Keratinocyte (primary cell): ENCODE results near the gene SCAI. TPM values are rescaled to one million over a fixed set of nuclear protein-coding genes. Genes with fewer than 3 reads are reported as not detected.
"Not testable (repeated sequence)": the region's sequence is repeated elsewhere in the genome, so short reads cannot be mapped to it uniquely, and the experiment has no call there.

Experiments used
- DNase-seq: peaks from one replicate; pipeline ENCODE4 v3.0.0-alpha.2; 2011; ENCODE audit warnings: low read depth, missing footprints, low spot score
- FAIRE-seq: peaks from 2 replicates; lab custom pipeline; 2011; peaks lifted over from hg19 to GRCh38; lab: Jason Lieb, UNC
- H2AFZ ChIP-seq: 2 replicates; pipeline ENCODE4 v1.6.0; 2012; ENCODE audit warnings: low read length, control low read depth, inconsistent platforms; ENCODE audit not compliant: control insufficient read depth
- H3K27ac ChIP-seq: 2 replicates; pipeline ENCODE4 v1.5.1; 2011; ENCODE audit warnings: low read length; ENCODE audit not compliant: control insufficient read depth, insufficient read depth
- H3K27me3 ChIP-seq: 3 replicates; pipeline ENCODE4 v1.6.0; 2011; ENCODE audit warnings: low read length; ENCODE audit not compliant: control insufficient read depth, insufficient read depth; ENCODE audit errors: extremely low read depth
- H3K36me3 ChIP-seq, 2 experiments: 2 replicates in 1 of 2; 3 replicates in 1 of 2; pipeline ENCODE4 v1.5.1; 2011; ENCODE audit warnings: low read length in 2 of 2, mild to moderate bottlenecking in 1 of 2; ENCODE audit not compliant: control insufficient read depth in 2 of 2, insufficient read depth in 2 of 2; ENCODE audit errors: extremely low read depth in 1 of 2
- H3K4me1 ChIP-seq: 3 replicates; pipeline ENCODE4 v1.5.1; 2011; ENCODE audit warnings: low read length; ENCODE audit not compliant: control insufficient read depth, insufficient read depth; ENCODE audit errors: extremely low read depth
- H3K4me2 ChIP-seq: 3 replicates; pipeline ENCODE4 v1.6.0; 2011; ENCODE audit warnings: low read depth, low read length; ENCODE audit not compliant: control insufficient read depth, insufficient read depth; ENCODE audit errors: extremely low read depth
- H3K4me3 ChIP-seq, 3 experiments: fragments of 200-600 bp in 1 of 3; sonication (generic) in 1 of 3; 2 replicates in 2 of 3; 3 replicates in 1 of 3; pipeline ENCODE4 v1.5.1; 2011 to 2016; ENCODE audit warnings: low read length in 3 of 3, mild to moderate bottlenecking in 3 of 3, control low read depth in 2 of 3, inconsistent platforms in 1 of 3, low read depth in 1 of 3, mixed read lengths in 1 of 3, mixed run types in 1 of 3, moderate library complexity in 1 of 3; ENCODE audit not compliant: control insufficient read depth in 2 of 3, insufficient read depth in 2 of 3; ENCODE audit errors: extremely low read depth in 1 of 3
- H3K79me2 ChIP-seq: 2 replicates; pipeline ENCODE4 v1.6.0; 2012; ENCODE audit warnings: low read length; ENCODE audit not compliant: control insufficient read depth, insufficient read depth
- H3K9ac ChIP-seq: 3 replicates; pipeline ENCODE4 v1.6.0; 2011; ENCODE audit warnings: low read length; ENCODE audit not compliant: control insufficient read depth, insufficient read depth; ENCODE audit errors: extremely low read depth
- H3K9me1 ChIP-seq: 3 replicates; pipeline ENCODE4 v1.6.0; 2011; ENCODE audit warnings: low read length; ENCODE audit not compliant: control insufficient read depth, insufficient read depth; ENCODE audit errors: extremely low read depth
- H3K9me3 ChIP-seq: 2 replicates; pipeline ENCODE4 v1.5.1; 2012; ENCODE audit warnings: low read depth, low read length; ENCODE audit not compliant: control insufficient read depth
- H4K20me1 ChIP-seq: 3 replicates; pipeline ENCODE4 v1.6.0; 2011; ENCODE audit warnings: low read length; ENCODE audit not compliant: control insufficient read depth, insufficient read depth; ENCODE audit errors: extremely low read depth
- CTCF ChIP-seq, 3 experiments: IDR thresholded peaks in 1 of 3; conservative IDR thresholded peaks in 1 of 3; optimal IDR thresholded peaks in 1 of 3; 2 replicates in 2 of 3; 3 replicates in 1 of 3; pipeline versions ENCODE3 to v1.5.1; 2011; ENCODE audit warnings: low read length in 3 of 3, mild to moderate bottlenecking in 3 of 3, moderate library complexity in 2 of 3, control low read depth in 1 of 3, inconsistent platforms in 1 of 3; ENCODE audit not compliant: insufficient read depth in 2 of 3; ENCODE audit errors: extremely low read depth in 1 of 3
- EZH2 ChIP-seq: IDR thresholded peaks from one replicate; pipeline ENCODE4 v1.6.1; 2012; ENCODE audit warnings: inconsistent platforms, mild to moderate bottlenecking, low read length, moderate library complexity
- dilution Hi-C: fragments of 300-500 bp; cut with MboI; formaldehyde crosslinking; loops from one replicate; pipeline ENCODE4 v1.7.0; 2020; ENCODE audit warnings: low sequenced_read_pairs; ENCODE audit not compliant: extremely low pct_ligation_motif_present
- polyA plus RNA-seq, 5 experiments: library from polyadenylated mRNA; depleted of rRNA in 3 of 5; stranded (reverse) in 3 of 5; stranded (forward) in 1 of 5; unstranded in 1 of 5; fragments of >200 nt; gene quantifications; 1 replicate in 1 of 5; 2 replicates in 3 of 5; 3 replicates in 1 of 5; pipeline versions ENCODE4 v1.2.1 to v1.2.3, GENCODE V29; 2011 to 2012; ENCODE audit warnings: missing spikeins in 2 of 5, low read depth in 1 of 5, low replicate concordance in 1 of 5

The SCAI gene
- polyA plus RNA-seq, 1 donor (not counting 4 experiments of a cell fraction or from before 2014, with no cell fraction given), result 3.0 TPM

DNA sequence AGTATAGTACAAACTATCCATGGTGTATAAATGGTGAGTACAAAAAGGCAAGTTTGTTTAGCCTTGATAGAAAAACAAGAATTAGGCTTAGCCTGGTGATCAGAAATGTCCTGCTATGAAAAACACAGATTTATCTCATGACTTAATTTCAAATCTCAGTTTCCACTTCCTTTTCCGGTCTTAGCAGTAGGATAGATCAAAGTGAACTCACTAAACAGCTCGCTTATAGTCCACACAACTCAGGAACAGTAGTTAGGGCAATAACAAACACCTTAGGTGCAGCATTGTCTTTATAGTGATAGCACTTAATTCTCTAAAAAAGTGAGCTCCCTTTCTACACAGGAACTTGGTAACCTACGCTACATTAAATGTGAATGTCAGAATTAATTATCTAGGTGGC, 213.9 kb downstream of the SCAI start:
- H3K9ac ChIP-seq, result no peak overlapping the region
- dilution Hi-C loops, result no loop called here
- H4K20me1 ChIP-seq, result no peaks in the 10 kb centered on the region
- H3K36me3 ChIP-seq, result peaks cover 4 to 6% of the 10 kb centered on the region in 2 experiments
- no peak for FAIRE-seq
- no peaks in the 10 kb centered on the region for H3K79me2 ChIP-seq
- no peak overlapping the region for H2AFZ ChIP-seq
- no peaks in the 10 kb centered on the region for H3K9me3 ChIP-seq
- DNase-seq, result no peak
- H3K27me3 ChIP-seq, result no peaks in the 10 kb centered on the region
- TF ChIP-seq EZH2 (no peak), CTCF (optimal IDR thresholded peaks at IDR 0.05 in 1 of 3, IDR thresholded peaks at IDR 0.05 in 1 of 3, conservative IDR thresholded peaks at IDR 0.05 in 1 of 3; ENCODE audit: extremely low read depth in 1 of 3, insufficient read depth in 2 of 3, low read length in 3 of 3) (no peak)
- H3K9me1 ChIP-seq, result no peaks in the 10 kb centered on the region
- no peak overlapping the region for H3K4me3 ChIP-seq
- no peak overlapping the region for H3K27ac ChIP-seq
- no peaks in the 10 kb centered on the region for H3K4me1 ChIP-seq
- no peak overlapping the region for H3K4me2 ChIP-seq

- H3K27me3 ChIP-seq, result no peaks in the 10 kb centered on the region
- H3K9ac ChIP-seq, result no peak overlapping the region
- no peak overlapping the region for H3K27ac ChIP-seq
- H3K9me3 ChIP-seq, result no peaks in the 10 kb centered on the region
- H3K4me2 ChIP-seq, result no peak overlapping the region
- no peaks in the 10 kb centered on the region for H3K79me2 ChIP-seq
- dilution Hi-C loops, result no loop called here
- H3K9me1 ChIP-seq, result no peaks in the 10 kb centered on the region
- peaks cover 4 to 6% of the 10 kb centered on the region in 2 experiments for H3K36me3 ChIP-seq
- H3K4me3 ChIP-seq, result no peak overlapping the region
- no peaks in the 10 kb centered on the region for H4K20me1 ChIP-seq
- H3K4me1 ChIP-seq, result no peaks in the 10 kb centered on the region
- FAIRE-seq (no peak), DNase-seq (no peak)
- H2AFZ ChIP-seq, result no peak overlapping the region
- no peak for TF ChIP-seq EZH2
- TF ChIP-seq CTCF (optimal IDR thresholded peaks at IDR 0.05 in 1 of 3, IDR thresholded peaks at IDR 0.05 in 1 of 3, conservative IDR thresholded peaks at IDR 0.05 in 1 of 3; ENCODE audit: extremely low read depth in 1 of 3, insufficient read depth in 2 of 3, low read length in 3 of 3), result no peak
These were observed 215.2 kb downstream of the SCAI start for GRCh38 chr9:124928116-124928515.

- dilution Hi-C loops, H3K4me2 ChIP-seq, H3K9me3 ChIP-seq, H3K9me1 ChIP-seq, DNase-seq, H4K20me1 ChIP-seq, FAIRE-seq, H3K9ac ChIP-seq, H3K4me1 ChIP-seq, H3K79me2 ChIP-seq, H3K27ac ChIP-seq, H2AFZ ChIP-seq, H3K4me3 ChIP-seq, H3K36me3 ChIP-seq, H3K27me3 ChIP-seq: not testable (repeated sequence)
These were observed 222.9 kb downstream of the SCAI start for GRCh38 chr9:124920394-124920793.
